Retina (tissue), 1 donor: ENCODE results near the gene DHRS11.
"Not testable (repeated sequence)": the region's sequence is repeated elsewhere in the genome, so short reads cannot be mapped to it uniquely, and the experiment has no call there.

Source experiments
- DNase-seq: peaks from one replicate; pipeline ENCODE4 v3.0.0-alpha.2; 2016

DHRS11 gene

GRCh38 chr17:36594626-36595401 is 3.1 kb downstream of the DHRS11 start:
- no peak for DNase-seq

GRCh38 chr17:36597226-36597625 is 5.5 kb downstream of the DHRS11 start:
- DNase-seq, result no peak

- DNase-seq, result no peak
Measured at GRCh38 chr17:36597866-36598777, 6.4 kb downstream of the DHRS11 start.

- no peak for DNase-seq
Measured at GRCh38 chr17:36598951-36599401, 7.3 kb downstream of the DHRS11 start.

- no peak for DNase-seq
Measured at GRCh38 chr17:36599546-36600250, 8.0 kb downstream of the DHRS11 start.

GRCh38 chr17:36600465-36600864 is 8.8 kb downstream of the DHRS11 start:
- DNase-seq, result no peak

- DNase-seq, result no peak
Measured at GRCh38 chr17:36600936-36601302, 9.2 kb downstream of the DHRS11 start.

GRCh38 chr17:36601303-36602029 is 9.8 kb downstream of the DHRS11 start, which contains the start of gene MRM1:
MRM1 (plus strand) TSS chr17:36601583; CDS start chr17:36601811, 228 bp downstream.
- peak; percentile 97 for DNase-seq

- DNase-seq, result peak; percentile 36
Measured at GRCh38 chr17:36602030-36602748, 10.5 kb downstream of the DHRS11 start.

GRCh38 chr17:36602924-36603384 is 11.3 kb downstream of the DHRS11 start:
- peak; percentile 60 for DNase-seq

GRCh38 chr17:36605028-36605427 is 13.3 kb downstream of the DHRS11 start:
- not testable (repeated sequence) for DNase-seq

- no peak for DNase-seq
Measured at GRCh38 chr17:36608280-36608679, 16.6 kb downstream of the DHRS11 start.

GRCh38 chr17:36608794-36609497 is 17.3 kb downstream of the DHRS11 start:
- DNase-seq, result peak; percentile 81

GRCh38 chr17:36609498-36609862 is 17.8 kb downstream of the DHRS11 start:
- no peak for DNase-seq

GRCh38 chr17:36610474-36610873 is 18.8 kb downstream of the DHRS11 start:
- no peak for DNase-seq

GRCh38 chr17:36611345-36612072 is 19.8 kb downstream of the DHRS11 start:
- DNase-seq, result no peak

GRCh38 chr17:36612323-36612722 is 20.6 kb downstream of the DHRS11 start:
- no peak for DNase-seq

- no peak for DNase-seq
Measured at GRCh38 chr17:36613155-36613554, 21.5 kb downstream of the DHRS11 start.

- no peak for DNase-seq
Measured at GRCh38 chr17:36614081-36614480, 22.4 kb downstream of the DHRS11 start.

GRCh38 chr17:36614933-36615332 is 23.3 kb downstream of the DHRS11 start:
- no peak for DNase-seq
